Gastroesophageal sphincter (tissue), 4 donors: ENCODE data around the gene EFL1. TPM values are rescaled to one million over a fixed set of nuclear protein-coding genes. Genes with fewer than 3 reads are reported as not detected.
A peak's percentile ranks its signal among the peaks of the same experiment; 100 is the strongest.

Experiments
- ATAC-seq: fragments of 150-250 bp; one replicate; pipeline ENCODE4 v1.9.1; 2016; ENCODE audit warnings: mild to moderate bottlenecking, moderate library complexity
- H3K27ac ChIP-seq, 4 donors: fragments of 200-600 bp; sonication (generic) in 3 of 4; 1 replicate in 3 of 4; 2 replicates in 1 of 4; pipeline ENCODE4 v1.5.1; 2016 to 2019
- H3K27me3 ChIP-seq: fragments of 200-600 bp; sonication (generic); one replicate; pipeline ENCODE4 v1.5.1; 2019
- H3K36me3 ChIP-seq, 2 donors: fragments of 200-600 bp; sonication (generic); one replicate each; pipeline ENCODE4 v1.5.1; 2019; ENCODE audit warnings: control low read depth in 1 of 2
- H3K4me1 ChIP-seq, 3 donors: fragments of 200-600 bp; sonication (generic); 1 replicate in 2 of 3; 2 replicates in 1 of 3; pipeline ENCODE4 v1.5.1; 2016 to 2019; ENCODE audit warnings: control low read depth in 2 of 3
- H3K4me3 ChIP-seq, 2 donors: fragments of 200-600 bp; sonication (generic); one replicate each; pipeline ENCODE4 v1.5.1; 2019; ENCODE audit warnings: mild to moderate bottlenecking in 1 of 2, moderate library complexity in 1 of 2
- H3K9me3 ChIP-seq, 3 donors: fragments of 200-600 bp; sonication (generic); one replicate each; pipeline ENCODE4 v1.5.1; 2017 to 2019; ENCODE audit warnings: control low read depth in 2 of 3
- EP300 ChIP-seq: sonication (generic); formaldehyde crosslinking; IDR thresholded peaks from one replicate; pipeline ENCODE4 v1.6.1; 2017; ENCODE audit warnings: antibody characterized with exemption, mild to moderate bottlenecking
- POLR2A ChIP-seq, 2 donors: fragments of 450-650 bp; IDR thresholded peaks; one replicate each; pipeline ENCODE4 v1.6.1; 2017; ENCODE audit warnings: antibody characterized with exemption in 2 of 2, mild to moderate bottlenecking in 2 of 2, moderate library complexity in 1 of 2
- POLR2AphosphoS5 ChIP-seq: sonication (generic); formaldehyde crosslinking; IDR thresholded peaks from one replicate; pipeline ENCODE4 v1.6.1; 2017; ENCODE audit warnings: antibody characterized with exemption
- WGBS, 2 donors: methylation state at CpG; one replicate each; pipeline ENCODE4 v1.1.5; 2018; ENCODE audit warnings: low coverage in 1 of 2; 5-methylcytosine and 5-hydroxymethylcytosine counted together
- total RNA-seq, 4 donors: library from RNA; depleted of rRNA; stranded (reverse); fragments of >200 nt; gene quantifications; one replicate each; pipeline ENCODE4 v1.1.0, GENCODE V29; 2016
- TF ChIP-seq, protein P1 (sequence below), 4 experiments: fragments of 200-600 bp in 2 of 4; fragments of 450-650 bp in 2 of 4; sonication (generic) in 1 of 4; IDR thresholded peaks; one replicate each; pipeline ENCODE4 v1.5.1; 2017 to 2019; ENCODE audit warnings: antibody characterized with exemption in 4 of 4, mild to moderate bottlenecking in 2 of 4, moderate library complexity in 2 of 4

EFL1 gene
- total RNA-seq, 4 donors from 2014 or later: 12.1 to 17.7 (median 15.5) TPM

DNA sequence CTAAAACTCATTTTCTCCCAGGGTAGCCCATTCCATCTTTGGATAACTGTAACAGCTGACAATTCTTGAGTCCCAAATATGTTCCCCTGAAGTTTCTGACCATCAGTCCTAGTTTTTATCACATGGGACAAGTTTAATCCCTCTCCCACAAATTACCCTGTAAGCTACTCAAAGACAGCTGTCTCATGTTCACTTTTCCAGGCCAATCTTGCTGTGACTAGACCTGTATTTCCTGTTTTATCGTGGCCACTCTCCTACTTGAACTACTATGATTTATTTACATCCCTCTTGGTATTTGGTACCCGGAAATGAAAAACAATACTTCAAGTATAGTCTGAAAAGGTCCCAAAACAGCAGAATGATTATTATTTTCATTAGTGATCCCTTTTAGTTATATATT is 121.6 kb downstream of the EFL1 start:
- WGBS, 2 donors: 24 to 56% methylated on average over 2 of the region's 2 CpGs
- no peak for ATAC-seq
- peaks cover 0 to 44% of the 10 kb centered on the region in 2 donors for H3K36me3 ChIP-seq
- no peak overlapping the region for H3K27ac ChIP-seq
- H3K9me3 ChIP-seq: no peaks in the 10 kb centered on the region
- no peak overlapping the region for H3K4me3 ChIP-seq
- TF ChIP-seq POLR2A (IDR thresholded peaks at IDR 0.05) (no peak), POLR2AphosphoS5 (no peak), EP300 (no peak)
- TF ChIP-seq, protein P1, sequence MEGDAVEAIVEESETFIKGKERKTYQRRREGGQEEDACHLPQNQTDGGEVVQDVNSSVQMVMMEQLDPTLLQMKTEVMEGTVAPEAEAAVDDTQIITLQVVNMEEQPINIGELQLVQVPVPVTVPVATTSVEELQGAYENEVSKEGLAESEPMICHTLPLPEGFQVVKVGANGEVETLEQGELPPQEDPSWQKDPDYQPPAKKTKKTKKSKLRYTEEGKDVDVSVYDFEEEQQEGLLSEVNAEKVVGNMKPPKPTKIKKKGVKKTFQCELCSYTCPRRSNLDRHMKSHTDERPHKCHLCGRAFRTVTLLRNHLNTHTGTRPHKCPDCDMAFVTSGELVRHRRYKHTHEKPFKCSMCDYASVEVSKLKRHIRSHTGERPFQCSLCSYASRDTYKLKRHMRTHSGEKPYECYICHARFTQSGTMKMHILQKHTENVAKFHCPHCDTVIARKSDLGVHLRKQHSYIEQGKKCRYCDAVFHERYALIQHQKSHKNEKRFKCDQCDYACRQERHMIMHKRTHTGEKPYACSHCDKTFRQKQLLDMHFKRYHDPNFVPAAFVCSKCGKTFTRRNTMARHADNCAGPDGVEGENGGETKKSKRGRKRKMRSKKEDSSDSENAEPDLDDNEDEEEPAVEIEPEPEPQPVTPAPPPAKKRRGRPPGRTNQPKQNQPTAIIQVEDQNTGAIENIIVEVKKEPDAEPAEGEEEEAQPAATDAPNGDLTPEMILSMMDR (IDR thresholded peaks at IDR 0.05): no peak
- H3K27me3 ChIP-seq: no peaks in the 10 kb centered on the region
- H3K4me1 ChIP-seq: peaks cover 0 to 8% (median 0%) of the 10 kb centered on the region in 3 donors

DNA sequence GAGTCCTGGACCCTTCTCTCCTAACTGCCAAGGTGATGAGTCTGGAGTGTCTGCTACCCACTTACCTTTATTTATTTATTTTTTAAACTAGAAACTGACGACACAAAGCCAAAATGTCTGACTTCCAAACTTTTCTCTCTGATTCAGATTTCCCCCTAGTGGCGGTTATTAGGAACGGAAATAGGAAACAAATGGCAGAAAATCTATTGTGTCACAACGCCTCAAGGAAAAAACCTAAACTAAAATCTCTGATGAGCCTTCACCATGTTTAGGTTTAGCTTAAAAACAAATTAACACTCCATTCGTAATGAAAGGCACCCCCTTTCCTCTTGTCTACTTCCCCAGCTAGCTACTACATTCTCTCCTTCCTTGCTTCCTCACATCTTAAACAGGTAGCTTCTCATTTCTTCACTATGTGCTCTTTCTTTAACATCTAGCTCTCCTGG is 122.7 kb downstream of the EFL1 start:
- peaks cover 0 to 8% (median 0%) of the 10 kb centered on the region in 3 donors for H3K4me1 ChIP-seq
- H3K9me3 ChIP-seq: no peaks in the 10 kb centered on the region
- H3K27me3 ChIP-seq: no peaks in the 10 kb centered on the region
- peak; percentile 28 for ATAC-seq
- H3K4me3 ChIP-seq: no peak overlapping the region
- no peak for TF ChIP-seq EP300
- TF ChIP-seq, protein P1 (IDR thresholded peaks at IDR 0.05): peak; percentile 65 to 75 (median 72)
- 3% methylated on average over 5 of the region's 5 CpGs for WGBS, 2 donors
- H3K36me3 ChIP-seq: peaks cover 0 to 47% of the 10 kb centered on the region in 2 donors
- H3K27ac ChIP-seq: no peak overlapping the region

DNA sequence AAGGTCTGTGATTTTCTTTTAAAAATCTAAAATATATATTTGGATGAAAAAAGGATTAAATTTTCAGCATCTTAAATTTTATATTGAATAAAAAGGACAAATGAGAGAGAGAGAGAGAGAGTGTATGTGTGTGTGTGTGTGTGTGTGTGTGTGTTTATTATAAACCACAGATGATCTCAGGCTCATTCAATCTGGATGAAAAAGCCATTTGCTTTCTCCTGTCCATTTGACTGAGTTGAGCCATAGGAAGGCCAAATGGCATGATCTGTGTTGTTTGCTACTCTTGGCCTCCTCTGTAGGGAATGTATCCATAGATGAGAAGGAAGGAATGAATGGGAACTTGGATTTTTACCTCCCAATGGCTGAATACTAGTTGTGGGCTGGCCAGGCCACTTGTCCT is 124.2 kb downstream of the EFL1 start:
- H3K4me1 ChIP-seq: peaks cover 0 to 8% (median 0%) of the 10 kb centered on the region in 3 donors
- no peaks in the 10 kb centered on the region for H3K9me3 ChIP-seq
- no peaks in the 10 kb centered on the region for H3K27me3 ChIP-seq
- no peak overlapping the region for H3K27ac ChIP-seq
- no peak for TF ChIP-seq POLR2A (IDR thresholded peaks at IDR 0.05)
- TF ChIP-seq EP300: no peak
- TF ChIP-seq POLR2AphosphoS5: no peak
- TF ChIP-seq, protein P1 (IDR thresholded peaks at IDR 0.05): no peak
- no peak for ATAC-seq
- H3K4me3 ChIP-seq: no peak overlapping the region
- peaks cover 0 to 50% of the 10 kb centered on the region in 2 donors for H3K36me3 ChIP-seq

DNA sequence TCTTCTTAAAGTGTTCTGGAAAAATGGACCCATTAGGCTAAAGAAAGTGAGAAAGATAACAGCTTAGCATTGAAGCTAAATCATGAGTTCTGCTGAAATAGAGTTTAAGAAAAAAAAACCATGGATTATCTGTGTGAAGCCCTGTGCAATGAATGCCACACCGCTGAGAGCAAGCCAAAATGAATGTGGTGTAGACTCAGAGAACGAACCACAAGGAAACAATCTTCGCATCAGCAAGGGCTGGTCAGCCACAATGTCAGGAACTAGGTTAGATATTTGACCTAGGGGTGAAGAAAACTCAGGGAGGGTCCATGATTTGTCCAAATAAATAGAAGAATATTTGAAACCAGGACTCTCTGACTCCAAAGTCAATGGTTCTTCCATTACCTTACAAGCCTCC is 125.3 kb downstream of the EFL1 start:
- no peak overlapping the region for H3K4me3 ChIP-seq
- no peaks in the 10 kb centered on the region for H3K9me3 ChIP-seq
- H3K36me3 ChIP-seq: peaks cover 0 to 45% of the 10 kb centered on the region in 2 donors
- no peak for ATAC-seq
- peaks cover 0 to 8% (median 0%) of the 10 kb centered on the region in 3 donors for H3K4me1 ChIP-seq
- WGBS, 2 donors: 93 to 98% methylated on average over 3 of the region's 3 CpGs
- no peak overlapping the region for H3K27ac ChIP-seq
- H3K27me3 ChIP-seq: no peaks in the 10 kb centered on the region
- TF ChIP-seq, protein P1 (IDR thresholded peaks at IDR 0.05): no peak
- TF ChIP-seq POLR2A (IDR thresholded peaks at IDR 0.05) (no peak), EP300 (no peak), POLR2AphosphoS5 (no peak)

DNA sequence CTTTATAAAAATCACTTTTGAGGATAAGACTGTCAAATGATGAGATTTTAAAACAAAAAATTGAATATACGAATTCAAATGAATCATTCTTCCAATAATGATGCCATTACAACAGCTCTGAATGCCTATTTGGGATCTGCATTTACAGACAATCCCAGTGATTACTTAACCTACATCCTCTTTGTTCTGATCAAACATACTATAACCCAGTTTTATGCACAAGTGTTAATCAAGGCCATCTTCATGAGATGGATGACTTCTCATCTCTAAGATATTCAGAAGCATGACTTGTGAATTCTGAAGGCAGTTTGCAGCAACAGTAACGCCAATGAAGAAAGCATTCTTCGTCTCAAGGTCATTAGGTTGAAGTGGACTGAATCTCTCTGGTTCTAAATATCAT is 126.4 kb downstream of the EFL1 start:
- H3K4me3 ChIP-seq: no peak overlapping the region
- no peak for TF ChIP-seq EP300
- TF ChIP-seq, protein P1 (IDR thresholded peaks at IDR 0.05): no peak
- no peak for TF ChIP-seq POLR2A (IDR thresholded peaks at IDR 0.05)
- TF ChIP-seq POLR2AphosphoS5: no peak
- no peaks in the 10 kb centered on the region for H3K9me3 ChIP-seq
- no peaks in the 10 kb centered on the region for H3K27me3 ChIP-seq
- no peak for ATAC-seq
- no peak overlapping the region for H3K27ac ChIP-seq
- H3K36me3 ChIP-seq: peaks cover 0 to 40% of the 10 kb centered on the region in 2 donors
- 97% methylated on average over 3 of the region's 3 CpGs for WGBS, 2 donors
- H3K4me1 ChIP-seq: peaks cover 0 to 8% (median 0%) of the 10 kb centered on the region in 3 donors
